HG03066 (cell line): ENCODE measurements around the gene ACTL6B.
A peak's percentile ranks its signal among the peaks of the same experiment; 100 is the strongest.

Experiments
- ATAC-seq: cut with Tn5 transposase; IDR thresholded peaks from one replicate; pipeline ENCODE4 v1.9.1; 2021; ENCODE audit warnings: low read depth; ENCODE audit not compliant: unreplicated experiment

Gene ACTL6B

DNA sequence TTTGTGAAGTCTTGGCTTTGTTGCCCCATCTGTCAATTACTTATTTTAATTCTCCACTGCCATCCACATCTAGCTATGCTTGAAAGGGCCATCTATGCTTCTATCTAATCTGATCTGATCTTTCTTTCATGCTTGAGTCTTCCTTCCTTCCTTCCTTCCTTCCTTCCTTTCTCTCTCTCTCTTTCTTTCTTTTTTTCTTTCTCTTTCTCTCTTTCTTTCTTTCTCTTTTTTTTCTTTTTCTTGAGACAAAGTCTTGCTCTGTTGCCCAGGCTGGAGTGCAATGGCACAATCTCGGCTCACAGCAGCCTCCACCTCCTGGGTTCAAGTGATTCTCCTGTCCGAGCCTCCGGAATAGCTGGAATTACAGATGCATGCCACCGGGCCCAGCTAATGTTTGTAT is 26.2 kb downstream of the ACTL6B start:
- ATAC-seq = no peak

DNA sequence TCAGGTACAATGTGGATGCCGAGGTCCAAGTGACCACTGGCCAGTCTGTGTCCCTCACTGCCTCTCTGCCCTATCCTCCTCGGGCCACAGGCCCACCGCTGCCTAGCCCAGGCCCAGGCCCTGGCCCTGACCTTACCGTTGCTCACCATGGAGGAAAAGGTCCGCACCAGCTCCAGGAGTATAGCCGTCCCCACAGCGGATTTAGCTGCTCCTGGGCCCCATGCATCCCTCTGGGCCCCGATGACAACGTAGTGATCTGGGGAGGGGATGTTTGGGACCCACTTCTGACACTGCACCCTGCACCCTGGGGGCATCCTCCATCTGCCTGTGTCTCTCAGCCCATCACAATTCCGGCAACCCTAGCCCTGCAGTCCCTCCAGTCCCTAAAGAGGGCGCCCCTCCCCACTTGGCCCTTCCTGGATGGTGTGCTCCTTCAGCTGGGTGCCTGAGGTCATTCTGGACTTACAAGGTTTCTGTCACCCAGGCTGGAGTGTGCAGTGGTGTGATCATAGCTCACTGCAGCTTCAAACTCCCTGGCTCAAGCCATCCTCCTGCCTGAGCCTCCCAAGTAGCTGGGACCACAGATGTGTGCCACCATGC is 27.0 kb downstream of the ACTL6B start:
- no peak for ATAC-seq

DNA sequence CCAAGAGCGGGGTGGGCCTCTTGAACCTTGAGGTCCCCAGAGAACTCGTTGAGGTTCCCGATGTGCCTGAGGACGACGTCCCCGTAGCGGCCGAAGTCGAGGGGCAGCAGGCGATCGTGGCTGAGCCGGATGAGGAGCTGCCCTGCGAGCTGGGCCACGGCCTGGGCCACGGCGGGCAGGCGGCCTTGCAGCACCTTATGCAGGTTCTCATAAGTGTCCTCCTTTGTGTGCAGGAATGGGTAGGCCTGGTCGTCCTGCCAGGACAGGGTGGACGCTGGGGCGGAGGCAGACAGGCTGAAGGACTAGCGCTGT is 29.1 kb downstream of the ACTL6B start:
- no peak for ATAC-seq

DNA sequence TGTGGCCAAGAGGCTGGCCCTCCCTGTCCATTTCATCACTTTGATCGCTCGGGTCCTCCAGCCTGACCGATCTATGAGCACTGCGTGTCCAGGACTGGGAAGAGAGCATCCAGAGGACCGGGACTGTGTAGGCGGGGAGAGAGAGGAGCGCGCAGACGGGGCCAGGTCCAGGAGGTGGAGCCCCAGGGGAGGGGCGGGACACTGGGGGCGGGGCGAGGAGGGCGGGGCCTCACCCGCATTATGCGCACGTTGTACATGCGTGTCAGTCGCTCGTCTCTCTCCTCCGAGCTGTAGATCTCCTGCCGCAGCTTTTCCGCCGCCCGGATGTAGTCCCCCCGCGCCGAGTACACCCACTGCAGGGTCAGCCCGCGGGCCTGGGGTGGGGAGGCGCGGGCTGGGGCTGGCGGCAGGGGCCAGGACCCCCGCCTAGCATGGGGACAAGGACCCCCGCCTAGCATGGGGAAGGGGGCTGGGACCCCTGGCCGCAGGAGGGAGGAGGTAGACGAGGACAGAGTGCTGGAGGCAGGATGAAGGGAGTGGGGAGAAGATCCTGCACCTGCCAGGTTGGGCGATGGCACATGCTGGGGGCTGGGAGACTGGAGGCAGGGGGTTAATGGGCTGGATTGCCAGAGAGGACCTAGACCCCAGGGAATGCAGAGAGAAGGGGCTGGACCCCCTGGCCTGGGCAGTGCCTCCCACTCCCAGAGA is 29.6 kb downstream of the ACTL6B start:
- ATAC-seq = peak; percentile 70

DNA sequence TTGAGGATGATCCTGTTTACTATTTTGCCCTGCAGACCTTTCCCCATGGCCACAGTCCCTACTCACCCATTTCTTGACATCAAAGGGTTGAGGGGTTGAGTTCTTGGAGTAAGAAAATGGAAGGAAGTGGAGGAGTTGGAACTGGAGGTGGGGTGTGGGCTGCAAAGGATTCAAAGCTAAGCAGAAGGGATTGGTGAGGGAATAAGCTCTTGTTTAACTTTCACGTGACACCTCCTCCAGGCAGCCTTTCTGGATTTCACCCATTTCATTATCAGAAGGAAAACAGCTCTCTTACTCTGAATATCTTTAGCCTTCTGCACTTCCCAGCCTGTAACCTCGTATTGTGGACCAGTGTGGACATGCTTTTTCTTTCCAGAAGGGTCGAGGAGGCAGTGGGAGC is 30.2 kb downstream of the ACTL6B start:
- ATAC-seq = no peak

DNA sequence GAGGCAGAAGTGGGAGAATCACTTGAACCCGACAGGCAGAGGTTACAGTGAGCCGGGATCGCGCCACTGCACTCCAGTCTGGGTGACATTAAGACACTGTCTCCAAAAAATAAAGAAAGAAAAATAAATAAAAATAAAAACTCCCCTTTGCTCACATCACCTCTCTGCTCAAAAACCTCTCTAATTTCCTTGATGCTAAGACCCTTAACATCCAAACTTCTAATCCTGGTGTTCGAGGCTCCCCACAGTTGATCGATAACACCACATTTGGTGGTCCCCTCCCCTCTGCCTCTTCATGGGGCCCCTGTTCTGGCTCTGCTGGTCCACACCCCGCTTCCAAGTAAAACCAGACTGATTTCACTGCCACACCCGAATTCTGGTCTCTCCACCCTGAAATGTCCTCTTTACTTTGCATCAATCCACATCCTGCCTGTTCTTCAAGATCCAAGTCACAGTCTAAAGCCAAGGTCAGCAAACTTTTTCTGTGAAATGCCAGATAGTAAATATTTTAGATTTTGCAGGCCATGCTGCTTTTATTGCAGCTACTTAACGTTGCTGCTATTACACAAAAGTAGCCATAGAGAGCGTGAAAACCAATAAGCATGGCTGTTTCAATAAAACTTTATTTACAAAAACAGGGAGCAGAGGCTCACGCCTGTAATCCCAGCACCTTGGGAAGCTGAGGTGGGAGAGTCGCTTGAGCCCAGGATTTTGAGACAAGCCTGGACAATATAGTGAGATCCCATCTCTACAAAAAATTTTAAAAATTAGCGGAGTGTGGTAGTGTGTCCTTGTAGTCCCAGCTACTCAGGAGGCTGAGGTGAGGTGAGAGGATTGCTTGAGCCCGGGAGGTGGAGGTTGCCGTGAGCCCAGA is 32.1 kb downstream of the ACTL6B start:
- no peak for ATAC-seq

DNA sequence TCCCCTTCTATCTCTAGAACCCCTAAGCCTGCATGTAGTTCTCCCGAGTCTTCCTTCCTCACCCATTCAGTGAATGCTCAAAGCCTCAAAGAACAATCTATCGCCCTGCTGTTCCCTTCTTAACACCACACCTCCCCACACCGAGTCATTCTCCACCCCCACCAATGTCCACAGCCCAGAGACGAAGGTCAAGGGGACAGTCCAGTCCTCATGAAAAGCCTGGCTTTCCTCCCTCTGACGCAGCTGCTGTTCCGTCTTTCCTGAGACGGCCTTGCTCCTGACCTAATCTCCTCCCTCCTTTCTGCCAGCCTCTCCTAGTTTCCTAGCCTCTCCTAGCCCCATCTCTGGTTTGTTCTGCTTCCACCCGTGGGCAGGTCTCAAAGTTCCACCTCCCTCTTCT is 34.7 kb downstream of the ACTL6B start:
- ATAC-seq = no peak

DNA sequence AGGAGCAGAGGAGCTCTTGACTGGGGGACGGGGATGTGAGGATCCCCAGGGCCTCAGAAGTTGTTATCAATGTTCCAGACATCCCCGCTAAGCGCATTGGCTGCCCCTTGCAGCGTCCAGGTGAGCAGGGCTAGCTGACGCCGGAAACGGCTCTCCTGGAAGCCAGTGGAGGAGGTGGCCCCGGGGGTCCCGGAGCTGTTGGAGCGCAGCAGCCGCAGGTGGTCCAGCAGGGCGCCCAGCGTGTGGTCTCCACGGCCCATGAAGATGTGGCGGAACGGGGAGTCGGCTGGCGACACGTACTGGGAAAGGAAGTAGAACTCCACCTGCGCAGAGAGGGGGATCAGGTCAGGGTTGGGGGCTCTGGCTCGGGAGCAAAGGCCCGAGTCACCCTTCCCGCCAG is 35.4 kb downstream of the ACTL6B start:
- no peak for ATAC-seq

DNA sequence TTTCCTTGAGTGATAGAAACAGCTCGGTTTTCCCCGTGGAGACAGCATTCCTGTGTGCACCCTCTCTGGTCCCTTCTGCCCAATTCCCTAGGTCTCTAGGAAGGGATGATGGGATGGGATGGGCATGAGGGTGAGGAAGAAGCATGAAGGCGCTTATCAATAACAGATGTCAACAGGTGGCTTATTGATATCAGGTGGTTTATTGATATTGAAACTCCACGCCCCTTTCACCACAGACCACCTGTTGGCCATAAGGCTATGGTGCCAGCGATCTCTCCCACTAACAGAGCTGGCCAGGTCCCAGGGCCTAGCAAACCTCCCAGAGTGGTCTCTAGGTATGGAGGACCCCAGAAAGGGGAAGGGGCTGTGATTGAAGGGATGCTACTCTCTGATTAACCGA is 36.0 kb downstream of the ACTL6B start:
- ATAC-seq = no peak

DNA sequence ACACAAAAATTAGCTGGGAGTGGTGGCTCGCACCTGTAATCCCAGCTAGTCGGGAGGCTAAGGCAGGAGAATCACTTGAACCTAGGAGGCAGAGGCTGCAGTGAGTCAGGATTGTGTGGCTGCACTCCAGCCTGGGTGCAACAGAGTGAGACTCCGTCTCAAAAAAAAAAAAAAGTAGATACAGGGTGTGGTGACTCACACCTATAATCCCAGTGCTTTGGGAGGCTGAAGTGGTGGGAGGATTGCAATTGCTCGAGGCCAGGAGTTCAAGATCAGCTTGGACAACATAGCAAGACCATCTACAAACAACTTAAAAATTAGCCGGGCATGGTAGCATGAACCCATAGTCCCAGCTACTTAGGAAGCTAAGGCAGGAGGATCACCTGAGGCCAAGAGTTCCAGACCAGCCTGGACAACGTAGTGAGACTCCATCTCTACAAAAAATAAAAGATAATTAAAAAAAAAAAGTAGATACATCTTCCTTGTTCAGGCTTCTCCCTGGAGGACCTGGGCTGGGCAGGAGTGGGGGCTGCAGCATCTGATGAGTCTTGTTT is 41.9 kb downstream of the ACTL6B start:
- no peak for ATAC-seq

DNA sequence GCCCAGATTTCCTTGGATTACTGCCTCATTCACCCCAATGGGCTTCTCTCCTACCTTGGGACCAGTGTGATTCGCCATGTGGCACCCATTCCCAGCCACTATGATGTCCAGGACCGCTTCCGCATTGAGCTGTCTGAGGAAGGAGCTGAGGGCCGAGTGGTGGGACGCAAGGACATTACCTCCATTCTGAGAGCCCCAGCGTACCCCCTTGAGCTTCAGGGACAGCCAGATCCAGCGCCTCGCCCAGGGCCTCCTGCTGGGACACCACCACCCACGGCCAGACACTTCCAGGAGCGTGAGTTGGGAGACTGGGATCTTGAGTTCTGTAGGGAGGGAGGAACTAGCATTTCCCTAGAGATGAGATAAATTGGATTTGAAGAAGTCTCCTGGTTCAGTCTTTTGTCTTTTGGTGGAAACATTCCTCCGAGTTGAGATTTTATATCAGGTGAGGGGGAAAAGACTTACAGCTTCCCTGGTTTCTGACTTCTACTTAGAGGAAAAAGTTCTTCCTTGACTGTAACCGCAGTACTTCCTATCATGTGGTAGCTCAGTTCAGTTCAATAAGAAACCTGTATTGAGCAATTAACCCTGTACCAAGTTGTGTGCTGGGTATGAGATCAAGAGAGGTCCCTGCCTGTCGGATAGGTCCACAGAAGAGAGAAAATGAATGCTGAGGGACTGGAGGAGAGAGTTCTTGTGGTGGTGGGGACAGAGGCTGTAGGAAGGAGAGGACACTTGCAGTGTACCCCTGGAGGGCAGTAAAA is 42.7 kb downstream of the ACTL6B start:
- ATAC-seq = no peak

DNA sequence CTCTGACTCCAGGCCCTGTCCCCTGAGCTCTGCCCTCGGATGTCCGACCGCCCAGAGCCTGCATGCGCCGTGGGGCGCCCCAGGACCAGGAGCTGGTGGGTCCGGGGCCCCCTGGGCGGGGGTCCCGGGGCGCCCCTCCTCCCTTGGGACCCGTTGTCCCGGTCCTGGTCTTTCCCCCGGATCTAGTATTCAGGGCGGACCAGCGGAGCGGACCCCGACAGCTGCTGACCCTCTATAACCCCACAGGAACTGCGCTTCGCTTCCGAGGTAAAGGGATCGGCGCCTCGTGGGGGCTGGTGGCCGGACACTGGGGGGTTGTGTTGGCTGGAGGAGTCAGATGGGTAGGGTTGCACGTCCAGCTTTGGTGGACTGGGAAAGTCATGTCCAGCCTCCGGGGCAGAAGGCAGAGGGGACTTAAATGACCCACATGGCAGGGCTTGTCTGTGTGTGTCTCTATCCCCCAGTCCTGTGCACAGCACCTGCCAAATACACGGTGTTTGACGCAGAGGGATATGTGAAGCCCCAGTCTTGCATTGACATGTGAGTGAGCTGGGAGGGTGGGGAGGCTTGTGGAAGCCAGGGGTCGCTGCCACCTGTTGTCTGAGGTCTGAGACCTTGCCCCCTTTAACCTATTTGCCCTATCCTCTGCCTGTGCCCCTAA is 43.4 kb downstream of the ACTL6B start:
- ATAC-seq = no peak

DNA sequence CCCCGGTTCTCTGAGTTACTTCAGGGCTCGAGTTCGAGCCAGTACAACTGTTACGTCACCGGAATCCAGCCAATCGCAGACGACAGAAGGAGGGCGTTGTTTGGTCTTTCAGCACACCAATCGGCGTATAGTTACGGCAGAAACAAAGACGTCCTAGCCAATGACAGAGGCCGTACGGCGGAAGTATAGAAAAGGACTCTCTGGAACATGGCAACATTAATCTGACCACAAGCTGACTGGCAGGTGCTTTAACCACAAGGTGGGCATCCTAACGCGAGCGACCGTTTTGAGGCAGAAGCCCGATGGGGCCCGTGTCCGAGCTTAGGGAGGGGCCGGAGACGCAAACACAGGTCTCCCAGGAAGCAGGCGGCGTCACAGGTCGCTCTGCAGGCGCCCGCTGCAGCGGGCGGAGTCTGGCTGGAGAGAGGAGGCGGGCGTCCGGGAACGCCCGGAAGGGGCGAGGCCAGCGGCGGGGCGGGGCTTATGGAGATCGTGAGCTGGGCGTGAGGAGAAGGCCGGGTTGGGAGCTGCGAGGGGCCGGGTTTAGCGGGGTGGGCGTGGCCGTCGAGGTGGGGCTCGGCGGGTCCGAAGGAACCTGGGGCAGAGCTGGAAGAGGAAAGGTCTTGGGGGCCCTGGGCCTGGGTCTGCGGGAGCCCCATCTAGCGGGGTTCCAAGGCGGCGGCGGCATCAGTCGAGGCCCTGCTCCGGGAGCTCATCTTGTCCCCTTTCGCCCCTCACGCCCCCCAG is 44.1 kb downstream of the ACTL6B start, which contains the start of gene MOSPD3:
MOSPD3 (plus strand) TSS at position 558 of the 747 bp plus-strand sequence. CDS start 252 bp downstream, outside the sequence.
- ATAC-seq = peak; percentile 85

DNA sequence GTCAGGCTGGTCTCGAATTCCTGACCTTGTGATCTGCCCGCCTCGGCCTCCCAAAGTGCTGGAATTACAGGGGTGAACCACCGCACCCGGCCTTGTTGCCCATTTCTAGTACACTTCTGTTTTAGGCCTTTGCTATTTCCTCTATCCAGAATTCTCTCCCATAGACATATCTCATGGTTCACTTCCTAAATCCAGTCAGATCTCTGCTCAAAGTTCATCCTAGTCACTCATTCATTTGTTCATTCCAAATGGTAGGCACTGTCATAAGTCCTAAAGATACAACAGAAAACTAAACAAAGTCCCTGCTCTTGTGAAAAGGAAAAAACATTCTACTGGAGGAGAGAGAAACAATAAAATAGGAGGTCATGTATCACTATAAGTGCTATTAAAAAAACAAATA is 46.3 kb downstream of the ACTL6B start:
- ATAC-seq = no peak

DNA sequence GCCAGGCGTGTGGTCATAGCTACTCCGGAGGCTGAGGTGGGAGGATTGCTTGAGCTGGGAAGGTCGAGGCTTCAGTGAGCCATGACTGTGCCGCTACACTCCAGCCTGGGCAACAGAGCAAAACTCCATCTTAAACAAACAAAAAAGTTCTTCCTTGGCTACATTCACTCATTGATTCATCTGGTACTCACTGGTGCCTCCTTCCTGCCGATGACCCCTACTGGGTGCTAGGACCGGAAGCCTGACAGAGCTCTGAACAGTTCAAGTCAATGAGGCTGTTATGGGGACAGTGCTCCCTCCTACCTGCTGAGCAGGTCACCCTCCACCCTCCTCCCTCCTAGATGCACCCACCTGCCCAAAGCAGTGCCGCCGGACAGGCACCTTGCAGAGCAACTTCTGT is 49.1 kb downstream of the ACTL6B start:
- no peak for ATAC-seq

DNA sequence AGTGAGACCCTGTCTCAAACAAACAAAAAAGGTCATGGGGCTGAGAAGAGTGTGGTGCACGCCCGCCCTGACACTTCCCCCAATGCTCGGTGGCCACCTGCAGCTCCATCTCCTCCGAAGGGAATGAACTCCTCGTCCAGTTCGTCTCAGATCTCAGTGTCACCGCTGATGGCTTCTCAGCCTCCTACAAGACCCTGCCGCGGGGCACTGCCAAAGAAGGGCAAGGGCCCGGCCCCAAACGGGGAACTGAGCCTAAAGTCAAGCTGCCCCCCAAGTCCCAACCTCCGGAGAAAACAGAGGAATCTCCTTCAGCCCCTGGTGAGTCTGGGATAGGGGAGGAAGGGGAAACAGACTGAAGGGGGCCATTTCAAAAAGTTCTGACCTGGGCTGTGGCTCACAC is 49.9 kb downstream of the ACTL6B start:
- ATAC-seq = no peak

DNA sequence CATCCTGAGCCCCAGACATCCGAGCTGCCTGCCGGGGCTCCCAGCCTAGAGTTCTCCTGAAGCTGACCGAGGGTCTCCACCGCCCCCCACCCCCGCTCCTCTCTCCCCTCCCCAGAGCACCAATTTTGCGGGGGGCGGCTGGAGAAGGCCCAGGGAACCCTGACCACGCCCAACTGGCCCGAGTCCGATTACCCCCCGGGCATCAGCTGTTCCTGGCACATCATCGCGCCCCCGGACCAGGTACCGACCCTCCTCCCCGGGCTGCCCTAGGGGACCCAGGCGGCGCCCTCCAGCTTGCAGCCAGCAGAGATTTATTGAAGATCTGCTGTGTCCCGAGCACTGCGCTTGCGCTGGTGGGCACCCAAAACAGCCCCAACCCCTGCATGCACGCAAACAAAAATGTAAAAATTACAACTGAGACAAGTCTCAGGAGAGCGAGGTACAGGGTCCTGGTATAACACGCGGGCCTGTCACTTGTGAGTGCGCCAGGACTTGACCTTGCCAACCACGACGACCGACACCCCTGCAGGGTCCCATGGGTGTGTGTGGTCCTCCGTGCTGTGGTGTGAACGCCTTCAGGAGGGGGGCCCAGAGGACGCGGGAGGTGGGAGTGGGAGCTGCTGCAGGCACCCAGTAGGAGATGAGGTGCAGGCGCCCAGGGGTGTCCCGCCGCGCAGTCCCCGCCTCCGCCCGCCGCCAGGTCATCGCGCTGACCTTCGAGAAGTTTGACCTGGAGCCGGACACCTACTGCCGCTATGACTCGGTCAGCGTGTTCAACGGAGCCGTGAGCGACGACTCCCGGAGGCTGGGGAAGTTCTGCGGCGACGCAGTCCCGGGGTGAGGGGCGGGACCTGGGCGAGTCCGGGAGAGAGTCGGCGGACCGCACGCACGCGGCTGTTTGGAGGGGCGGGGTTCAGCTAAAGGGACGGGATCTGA is 51.0 kb downstream of the ACTL6B start:
- no peak for ATAC-seq
